Gastroesophageal sphincter (tissue), 4 donors: ENCODE measurements around the gene SMIM43. TPM values are rescaled to one million over a fixed set of nuclear protein-coding genes. Genes with fewer than 3 reads are reported as not detected.

Source experiments
- ATAC-seq: fragments of 150-250 bp; one replicate; pipeline ENCODE4 v1.9.1; 2016; ENCODE audit warnings: mild to moderate bottlenecking, moderate library complexity
- H3K27ac ChIP-seq, 4 donors: fragments of 200-600 bp; sonication (generic) in 3 of 4; 1 replicate in 3 of 4; 2 replicates in 1 of 4; pipeline ENCODE4 v1.5.1; 2016 to 2019
- H3K27me3 ChIP-seq: fragments of 200-600 bp; sonication (generic); one replicate; pipeline ENCODE4 v1.5.1; 2019
- H3K36me3 ChIP-seq, 2 donors: fragments of 200-600 bp; sonication (generic); one replicate each; pipeline ENCODE4 v1.5.1; 2019; ENCODE audit warnings: control low read depth in 1 of 2
- H3K4me1 ChIP-seq, 3 donors: fragments of 200-600 bp; sonication (generic); 1 replicate in 2 of 3; 2 replicates in 1 of 3; pipeline ENCODE4 v1.5.1; 2016 to 2019; ENCODE audit warnings: control low read depth in 2 of 3
- H3K4me3 ChIP-seq, 2 donors: fragments of 200-600 bp; sonication (generic); one replicate each; pipeline ENCODE4 v1.5.1; 2019; ENCODE audit warnings: mild to moderate bottlenecking in 1 of 2, moderate library complexity in 1 of 2
- H3K9me3 ChIP-seq, 3 donors: fragments of 200-600 bp; sonication (generic); one replicate each; pipeline ENCODE4 v1.5.1; 2017 to 2019; ENCODE audit warnings: control low read depth in 2 of 3
- CTCF ChIP-seq, 4 experiments: fragments of 200-600 bp in 2 of 4; fragments of 450-650 bp in 2 of 4; sonication (generic) in 1 of 4; IDR thresholded peaks; one replicate each; pipeline ENCODE4 v1.5.1; 2017 to 2019; ENCODE audit warnings: antibody characterized with exemption in 4 of 4, mild to moderate bottlenecking in 2 of 4, moderate library complexity in 2 of 4
- EP300 ChIP-seq: sonication (generic); formaldehyde crosslinking; IDR thresholded peaks from one replicate; pipeline ENCODE4 v1.6.1; 2017; ENCODE audit warnings: antibody characterized with exemption, mild to moderate bottlenecking
- POLR2A ChIP-seq, 2 donors: fragments of 450-650 bp; IDR thresholded peaks; one replicate each; pipeline ENCODE4 v1.6.1; 2017; ENCODE audit warnings: antibody characterized with exemption in 2 of 2, mild to moderate bottlenecking in 2 of 2, moderate library complexity in 1 of 2
- POLR2AphosphoS5 ChIP-seq: sonication (generic); formaldehyde crosslinking; IDR thresholded peaks from one replicate; pipeline ENCODE4 v1.6.1; 2017; ENCODE audit warnings: antibody characterized with exemption
- WGBS, 2 donors: methylation state at CpG; one replicate each; pipeline ENCODE4 v1.1.5; 2018; ENCODE audit warnings: low coverage in 1 of 2; 5-methylcytosine and 5-hydroxymethylcytosine counted together
- total RNA-seq, 4 donors: library from RNA; depleted of rRNA; stranded (reverse); fragments of >200 nt; gene quantifications; one replicate each; pipeline ENCODE4 v1.1.0, GENCODE V29; 2016

SMIM43 gene
- total RNA-seq, 4 donors from 2014 or later: 0.39 to 2.3 (median 0.51) TPM

- no peak for ATAC-seq
- Histone ChIP-seq H3K9me3 (no peaks in the 10 kb centered on the region), H3K36me3 (peaks cover 0 to 43% of the 10 kb centered on the region in 2 donors), H3K4me3 (peak overlapping the region; percentile 84 to 99), H3K27me3 (no peaks in the 10 kb centered on the region), H3K27ac (peak overlapping the region; percentile 86 to 97 (median 90)), H3K4me1 (peaks cover 0 to 34% (median 6%) of the 10 kb centered on the region in 3 donors)
- 15 to 22% methylated on average over 4 of the region's 4 CpGs for WGBS, 2 donors
- TF ChIP-seq CTCF (IDR thresholded peaks at IDR 0.05) (no peak), POLR2A (IDR thresholded peaks at IDR 0.05) (no peak), EP300 (no peak), POLR2AphosphoS5 (no peak)
Observed at GRCh38 chr4:121801715-121802075, 36.7 kb upstream of the SMIM43 start.

- peak; percentile 95 for ATAC-seq
- WGBS, 2 donors: 0% methylated on average over 11 to 31 of the region's 48 CpGs
- Histone ChIP-seq H3K4me1 (peaks cover 0 to 34% (median 6%) of the 10 kb centered on the region in 3 donors), H3K27me3 (no peaks in the 10 kb centered on the region), H3K27ac (peak within 1 kb of the TSS; percentile 86 to 97 (median 90)), H3K9me3 (no peaks in the 10 kb centered on the region), H3K36me3 (peaks cover 0 to 37% of the 10 kb centered on the region in 2 donors), H3K4me3 (peak within 1 kb of the TSS; percentile 84 to 99)
- TF ChIP-seq POLR2AphosphoS5: peak; percentile 97
- no peak for TF ChIP-seq EP300
- peak; percentile 58 to 78 for TF ChIP-seq POLR2A (IDR thresholded peaks at IDR 0.05)
- peak in 2 of 4 experiments; percentile 8 to 11 for TF ChIP-seq CTCF (IDR thresholded peaks at IDR 0.05)
Observed at GRCh38 chr4:121800961-121801714, 36.2 kb upstream of the SMIM43 start, which contains the start of gene EXOSC9. EXOSC9 (plus strand) TSS chr4:121801323; CDS start chr4:121801425, 102 bp downstream.

- Histone ChIP-seq H3K36me3 (peaks cover 0 to 32% of the 10 kb centered on the region in 2 donors), H3K27ac (peak overlapping the region; percentile 86 to 97 (median 90)), H3K4me1 (peaks cover 0 to 34% (median 6%) of the 10 kb centered on the region in 3 donors), H3K4me3 (peak overlapping the region; percentile 84 to 99), H3K9me3 (no peaks in the 10 kb centered on the region), H3K27me3 (no peaks in the 10 kb centered on the region)
- TF ChIP-seq POLR2AphosphoS5: no peak
- no peak for TF ChIP-seq POLR2A (IDR thresholded peaks at IDR 0.05)
- no peak for TF ChIP-seq EP300
- no peak for TF ChIP-seq CTCF (IDR thresholded peaks at IDR 0.05)
- 29 to 47% methylated on average over 8 of the region's 8 CpGs for WGBS, 2 donors
- peak; percentile 35 for ATAC-seq
Observed at GRCh38 chr4:121800638-121800960, 35.6 kb upstream of the SMIM43 start.

GRCh38 chr4:121799867-121800501 lies 35.0 kb upstream of the SMIM43 start:
- no peak overlapping the region for H3K4me3 ChIP-seq
- no peak for ATAC-seq

More at GRCh38 chr4:121799867-121800501, 35.0 kb upstream of the SMIM43 start:
- peak overlapping the region; percentile 86 to 97 (median 90) for H3K27ac ChIP-seq
- no peaks in the 10 kb centered on the region for H3K9me3 ChIP-seq
- TF ChIP-seq EP300 (no peak), CTCF (IDR thresholded peaks at IDR 0.05) (no peak), POLR2AphosphoS5 (no peak), POLR2A (IDR thresholded peaks at IDR 0.05) (no peak)
- H3K4me1 ChIP-seq: peaks cover 0 to 34% (median 6%) of the 10 kb centered on the region in 3 donors
- H3K27me3 ChIP-seq: no peaks in the 10 kb centered on the region
- 68% methylated on average over 3 of the region's 3 CpGs for WGBS, 2 donors
- peaks cover 0 to 26% of the 10 kb centered on the region in 2 donors for H3K36me3 ChIP-seq
